BE2C (cell line): ENCODE data around the gene COPS2.

Experiments used
- DNase-seq: peaks from one replicate; pipeline ENCODE4 v3.0.0-alpha.2; 2020
- H3K27me3 ChIP-seq: fragments of 250-450 bp; sonication (Bioruptor Pico); 2 replicates; pipeline ENCODE4 v1.5.1; 2020; ENCODE audit warnings: mild to moderate bottlenecking
- H3K36me3 ChIP-seq: fragments of 250-450 bp; sonication (Bioruptor Pico); 2 replicates; pipeline ENCODE4 v1.5.1; 2020; ENCODE audit warnings: mild to moderate bottlenecking
- H3K4me1 ChIP-seq: fragments of 250-450 bp; sonication (Bioruptor Pico); 2 replicates; pipeline ENCODE4 v1.5.1; 2020
- H3K4me3 ChIP-seq: 2 replicates; pipeline ENCODE4 v1.5.1; 2011; ENCODE audit warnings: low read depth, low read length
- H3K9me3 ChIP-seq: fragments of 250-450 bp; sonication (Bioruptor Pico); 2 replicates; pipeline ENCODE4 v1.5.1; 2020
- CTCF ChIP-seq: IDR thresholded peaks from 2 replicates; pipeline ENCODE4 v1.5.1; 2012; ENCODE audit warnings: mild to moderate bottlenecking, low read depth, low read length

The COPS2 gene

GRCh38 chr15:49115062-49115461, 40.3 kb downstream of the COPS2 start:
- H3K27me3 ChIP-seq, result no peaks in the 10 kb centered on the region
- H3K36me3 ChIP-seq, result peaks cover 3% of the 10 kb centered on the region; the same call in 1 of the 2 replicates
- no peaks in the 10 kb centered on the region for H3K4me1 ChIP-seq
- no peak for DNase-seq
- no peak overlapping the region for H3K4me3 ChIP-seq
- no peak for TF ChIP-seq CTCF
- no peaks in the 10 kb centered on the region for H3K9me3 ChIP-seq

GRCh38 chr15:49110158-49110944, 45.0 kb downstream of the COPS2 start:
- Histone ChIP-seq H3K9me3 (no peaks in the 10 kb centered on the region), H3K4me3 (no peak overlapping the region), H3K4me1 (no peaks in the 10 kb centered on the region), H3K36me3 (peaks cover 5% of the 10 kb centered on the region; the same call in 1 of the 2 replicates), H3K27me3 (no peaks in the 10 kb centered on the region)
- TF ChIP-seq CTCF, result no peak
- DNase-seq, result no peak

GRCh38 chr15:49103002-49103401, 52.4 kb downstream of the COPS2 start:
- DNase-seq, result no peak
- Histone ChIP-seq H3K27me3 (no peaks in the 10 kb centered on the region), H3K4me3 (no peak overlapping the region), H3K36me3 (0 out of 2 replicates have a peak, but pooled peaks cover 2% of the 10 kb centered on the region), H3K9me3 (no peaks in the 10 kb centered on the region), H3K4me1 (no peaks in the 10 kb centered on the region)
- TF ChIP-seq CTCF, result no peak

GRCh38 chr15:49101536-49101935, 53.9 kb downstream of the COPS2 start:
- Histone ChIP-seq H3K4me1 (no peaks in the 10 kb centered on the region), H3K36me3 (0 out of 2 replicates have a peak, but pooled peaks cover 2% of the 10 kb centered on the region), H3K4me3 (no peak overlapping the region), H3K27me3 (no peaks in the 10 kb centered on the region), H3K9me3 (no peaks in the 10 kb centered on the region)
- no peak for TF ChIP-seq CTCF
- no peak for DNase-seq

- Histone ChIP-seq H3K4me3 (no peak overlapping the region), H3K9me3 (no peaks in the 10 kb centered on the region), H3K27me3 (no peaks in the 10 kb centered on the region), H3K4me1 (no peaks in the 10 kb centered on the region), H3K36me3 (no peaks in the 10 kb centered on the region)
- TF ChIP-seq CTCF, result no peak
- no peak for DNase-seq
Measured at GRCh38 chr15:49096090-49096750, 59.2 kb downstream of the COPS2 start.

GRCh38 chr15:49094923-49095322, 60.5 kb downstream of the COPS2 start:
- Histone ChIP-seq H3K27me3 (no peaks in the 10 kb centered on the region), H3K36me3 (no peaks in the 10 kb centered on the region), H3K9me3 (no peaks in the 10 kb centered on the region), H3K4me3 (no peak overlapping the region), H3K4me1 (no peaks in the 10 kb centered on the region)
- no peak for DNase-seq
- TF ChIP-seq CTCF, result no peak
